GM19193 (cell line): ENCODE results near the gene WSCD2.

Experiments used
- POLR2A ChIP-seq: IDR thresholded peaks from 4 replicates; pipeline ENCODE4 v1.6.1; 2011; ENCODE audit not compliant: insufficient read depth, insufficient read length; ENCODE audit errors: extremely low read depth

Gene WSCD2

DNA sequence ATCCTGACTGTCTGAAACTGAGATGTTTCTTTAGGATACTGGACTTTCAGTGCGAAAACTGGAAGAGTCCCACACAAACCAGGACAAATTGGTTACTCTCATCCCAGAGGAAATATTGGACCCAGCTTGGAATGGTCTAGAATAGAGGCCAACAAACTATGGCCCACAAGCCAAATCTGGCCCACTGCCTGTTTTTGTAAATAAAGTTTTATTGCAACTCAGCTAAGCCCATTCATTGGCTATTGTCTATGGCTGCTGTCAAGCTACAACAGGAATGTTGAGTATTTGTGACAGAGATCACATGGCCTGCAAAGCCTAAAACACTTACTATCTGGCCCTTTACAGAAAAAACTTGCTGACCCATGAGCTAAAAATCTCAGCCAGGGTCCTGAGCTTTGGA, 6.5 kb downstream of the WSCD2 start:
- no peak for TF ChIP-seq POLR2A

DNA sequence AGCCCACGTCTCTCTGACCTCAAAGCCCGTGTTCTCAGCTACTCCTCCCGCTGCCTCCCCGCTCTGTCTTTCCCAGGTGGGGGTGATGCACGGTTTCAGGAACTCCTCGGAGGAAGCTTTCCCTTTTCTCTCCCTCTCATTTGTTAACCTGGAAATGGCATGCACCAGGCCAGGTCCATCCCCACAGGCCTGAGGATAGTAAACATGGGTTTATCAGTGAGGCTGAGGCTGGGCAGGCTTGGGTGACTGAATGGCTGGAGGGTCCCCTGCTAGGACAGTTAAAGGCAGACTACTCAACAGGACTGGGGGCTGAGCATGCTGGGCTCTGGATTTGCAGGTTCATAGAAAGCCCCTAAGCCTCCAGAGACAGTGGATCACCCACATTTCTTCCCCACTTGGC, 7.6 kb downstream of the WSCD2 start:
- TF ChIP-seq POLR2A, result no peak

DNA sequence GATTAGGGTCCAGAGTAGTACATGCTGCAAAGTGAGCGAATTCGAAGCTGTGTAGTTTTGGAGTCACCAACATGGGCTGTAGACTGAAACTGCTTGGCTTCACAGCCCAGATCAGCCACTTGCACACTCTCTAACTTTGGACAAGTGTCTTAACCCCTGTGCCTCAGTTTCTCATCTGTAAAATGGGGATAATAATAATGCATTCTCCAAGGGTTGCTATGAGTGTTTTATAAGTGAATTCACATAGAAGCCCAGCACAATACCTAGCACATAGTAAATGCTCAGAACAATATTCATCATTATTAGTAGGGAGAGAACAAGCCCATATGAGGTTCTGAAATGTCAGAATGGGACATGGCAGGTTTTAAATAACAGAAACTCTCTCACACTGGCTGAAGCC, 10.4 kb downstream of the WSCD2 start:
- TF ChIP-seq POLR2A, result no peak

DNA sequence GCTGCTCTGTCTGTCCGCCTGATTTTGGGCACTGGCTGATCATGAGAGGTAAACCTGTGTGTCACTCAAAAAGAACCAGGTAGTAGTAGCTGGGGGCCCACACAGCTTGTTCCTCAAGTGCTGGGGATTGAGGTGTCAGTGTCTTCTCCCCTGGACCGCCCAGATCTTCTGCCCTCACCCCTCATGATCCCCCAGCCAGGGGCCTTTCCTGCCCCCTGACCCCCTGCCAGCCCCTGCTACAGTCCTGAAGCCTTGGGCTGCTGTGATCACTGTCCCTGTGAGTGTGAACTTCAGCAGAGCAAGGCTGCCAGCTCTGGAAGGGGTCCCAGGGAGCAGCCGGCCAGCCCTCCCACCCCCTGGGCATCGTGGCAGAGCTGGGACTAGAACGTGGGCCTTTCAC, 11.4 kb downstream of the WSCD2 start:
- TF ChIP-seq POLR2A, result no peak

DNA sequence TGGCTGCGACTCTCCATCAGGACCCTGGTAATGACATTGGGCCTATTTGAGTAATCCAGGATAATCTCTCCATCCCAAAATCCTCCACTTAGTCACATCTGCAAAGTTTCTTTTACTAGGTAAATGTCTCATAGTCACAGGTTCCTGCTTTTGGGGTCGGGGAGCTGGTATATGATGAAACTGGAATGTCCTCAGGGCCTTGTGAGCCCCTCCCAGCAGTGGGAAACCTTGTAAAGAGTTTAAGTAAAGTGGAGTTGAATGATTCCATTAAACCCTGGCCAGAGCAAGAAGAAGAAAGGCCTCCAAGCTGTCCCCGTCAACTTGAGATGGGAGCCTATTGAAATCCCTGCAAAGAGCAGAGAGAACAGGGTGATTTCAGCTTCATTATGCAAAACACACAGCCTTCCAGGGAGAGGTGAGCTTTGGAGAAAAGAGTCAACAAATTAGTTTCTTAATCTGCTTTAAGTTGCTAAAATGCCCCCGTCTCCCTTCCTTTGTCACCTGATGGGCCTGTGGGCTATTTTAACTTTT, 12.6 kb downstream of the WSCD2 start:
- no peak for TF ChIP-seq POLR2A

DNA sequence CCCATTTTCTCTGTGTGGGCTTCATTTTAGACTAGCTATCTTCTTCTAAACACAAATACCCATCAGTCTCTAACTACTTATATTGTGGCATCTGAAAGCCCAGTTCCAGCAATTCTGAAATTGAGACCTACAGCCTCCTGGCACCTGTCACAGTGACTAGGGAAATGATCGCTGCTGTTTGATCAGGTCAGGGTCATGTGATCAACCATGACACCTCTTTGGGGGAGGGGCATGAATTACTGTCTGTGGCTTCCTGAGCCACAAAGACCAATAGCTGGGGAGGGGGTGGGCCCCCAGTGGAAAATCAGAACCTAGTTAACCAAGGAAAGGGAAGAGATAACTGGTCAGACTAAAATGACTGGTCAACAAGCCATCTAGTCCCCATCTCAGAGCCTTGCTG, 14.1 kb downstream of the WSCD2 start:
- no peak for TF ChIP-seq POLR2A

DNA sequence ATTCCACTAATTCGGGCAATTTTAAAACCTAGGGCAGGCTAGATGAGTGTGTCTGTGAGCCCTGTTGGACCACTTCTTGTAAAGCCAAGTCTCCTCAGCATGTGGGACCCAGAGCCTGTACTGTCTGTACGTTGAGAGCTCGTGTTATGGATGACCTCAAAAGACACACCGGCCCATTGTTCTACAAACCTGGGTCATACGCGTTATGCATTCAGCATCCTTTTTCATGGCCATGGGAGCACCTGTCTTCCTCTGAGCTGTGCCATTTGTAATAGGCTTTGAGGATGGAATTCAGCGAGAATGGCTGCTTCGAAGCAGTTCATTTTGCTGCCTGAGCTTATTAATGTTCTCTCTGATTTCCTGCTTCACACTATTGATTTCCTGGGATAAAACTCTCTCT, 15.0 kb downstream of the WSCD2 start:
- no peak for TF ChIP-seq POLR2A

DNA sequence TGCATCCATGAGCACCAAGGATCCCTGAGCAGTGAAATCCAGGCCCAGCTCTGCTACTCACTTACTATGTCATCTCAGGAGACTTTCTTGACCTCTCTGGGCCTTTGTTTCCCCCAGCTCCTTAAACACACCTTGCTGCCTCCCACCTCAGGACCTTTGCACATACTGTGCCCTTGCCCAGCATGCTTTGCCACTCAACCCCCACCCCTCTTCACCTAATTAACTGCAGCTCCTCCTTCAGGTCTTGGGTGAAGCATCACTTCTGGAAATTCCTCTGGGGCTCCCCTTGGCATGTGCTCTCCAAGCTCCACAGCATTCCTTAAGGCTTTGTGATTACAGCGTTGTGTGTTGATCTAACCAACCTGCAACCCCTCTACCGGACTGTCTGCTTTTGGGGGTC, 15.9 kb downstream of the WSCD2 start:
- TF ChIP-seq POLR2A, result no peak

DNA sequence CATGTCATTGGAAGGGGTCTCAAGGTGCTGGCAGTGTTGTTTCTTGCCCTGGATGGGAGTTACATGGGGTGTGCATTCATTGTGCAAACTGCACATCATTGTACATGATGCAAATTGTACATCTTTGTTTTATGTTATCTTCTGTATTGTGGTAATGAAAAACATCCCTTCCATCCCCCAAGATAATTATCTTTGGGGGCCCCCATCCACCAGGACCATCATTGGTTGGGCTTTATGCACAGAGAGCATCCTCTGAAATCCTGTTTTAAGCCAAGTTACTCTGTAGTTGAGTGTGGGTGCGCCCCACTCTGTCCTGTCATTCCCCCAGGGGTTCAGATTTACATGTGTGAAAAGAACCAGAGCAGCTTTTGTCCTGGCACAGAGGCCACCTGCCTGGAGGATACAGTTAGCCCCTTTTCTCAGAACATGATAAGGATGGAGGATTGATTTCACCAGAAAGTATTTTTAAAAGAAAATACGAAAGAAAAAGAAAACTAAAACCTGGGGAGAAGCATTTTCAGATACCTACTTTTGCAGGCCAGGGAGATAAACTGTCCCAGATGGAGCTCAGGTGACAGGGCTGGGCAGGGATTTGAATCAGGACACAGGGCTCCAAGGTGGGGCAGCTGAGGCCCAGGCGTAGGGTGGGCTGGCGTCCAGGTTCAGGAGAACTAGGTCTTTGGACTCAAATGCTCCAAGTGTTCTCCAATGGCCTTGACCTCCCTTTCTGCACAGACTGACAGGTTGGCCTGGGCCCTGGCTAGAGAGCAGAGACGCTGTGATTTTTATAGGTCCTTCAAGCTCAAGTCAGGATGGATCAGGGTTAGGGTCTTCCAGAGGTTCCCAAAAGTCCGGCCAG, 17.2 kb downstream of the WSCD2 start:
- TF ChIP-seq POLR2A, result no peak

DNA sequence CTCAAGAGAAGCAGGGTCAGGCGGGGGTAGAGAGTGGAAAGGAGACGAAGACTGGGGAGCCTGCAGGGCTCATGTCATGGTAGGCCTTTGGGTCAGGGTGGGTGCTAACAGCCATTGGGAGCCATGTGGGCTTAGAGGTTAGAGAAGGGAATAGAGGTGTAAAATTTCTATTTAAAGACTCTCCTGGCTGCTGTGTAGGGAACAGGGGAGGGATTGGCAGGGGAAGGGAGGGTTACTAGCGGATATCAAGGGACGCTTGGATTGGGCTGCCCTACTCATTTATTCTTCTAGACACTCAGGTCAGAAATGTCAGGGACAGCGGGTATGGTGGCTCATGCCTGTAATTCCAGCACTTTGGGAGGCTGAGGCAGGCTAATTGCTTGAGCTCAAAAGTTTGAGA, 18.2 kb downstream of the WSCD2 start:
- TF ChIP-seq POLR2A, result no peak

DNA sequence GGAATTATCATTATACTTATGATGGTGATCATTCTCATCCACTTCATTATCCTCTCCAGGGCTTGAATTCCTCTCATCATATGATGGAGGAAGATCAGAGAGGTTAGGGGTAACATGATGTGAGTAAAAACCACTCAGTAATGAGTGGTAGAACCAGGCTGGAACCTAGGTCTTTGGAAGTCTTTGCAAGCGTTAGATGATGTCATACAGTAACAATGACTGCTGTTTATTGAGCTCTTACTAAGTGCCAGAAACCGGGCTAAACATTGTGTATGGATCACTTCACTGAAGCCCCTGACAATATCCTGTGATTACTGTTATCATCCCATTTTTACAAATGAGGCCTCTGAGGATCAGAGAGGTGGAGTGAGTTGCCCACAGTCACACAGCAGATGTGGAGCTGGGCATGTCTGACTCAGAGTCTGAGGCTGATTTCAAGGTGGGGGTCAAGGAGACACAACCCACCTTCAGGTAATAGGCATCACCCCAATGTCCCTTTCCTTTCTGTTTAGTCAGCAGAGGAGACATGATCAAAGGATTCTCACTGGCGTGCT, 19.5 kb downstream of the WSCD2 start:
- TF ChIP-seq POLR2A, result no peak

DNA sequence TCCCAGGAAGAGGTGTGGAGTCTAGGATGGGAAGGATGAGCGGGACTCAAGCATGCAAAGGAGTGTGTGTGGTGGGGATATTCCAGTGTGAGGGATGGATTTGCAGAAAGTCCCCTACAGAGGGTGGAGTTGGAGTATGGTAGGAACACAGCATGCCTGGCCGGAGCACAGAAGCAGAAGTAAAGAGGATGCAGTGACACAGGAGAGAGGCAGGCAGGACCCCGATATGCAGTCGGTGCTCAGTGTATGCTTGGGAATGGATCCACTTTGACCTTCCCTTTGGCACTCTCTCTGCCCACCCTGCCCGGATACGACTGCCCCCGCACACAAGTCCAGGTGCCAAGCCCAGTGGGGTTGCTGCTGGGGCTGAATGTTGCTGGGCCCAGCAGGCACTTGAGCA, 21.3 kb downstream of the WSCD2 start:
- TF ChIP-seq POLR2A, result no peak

DNA sequence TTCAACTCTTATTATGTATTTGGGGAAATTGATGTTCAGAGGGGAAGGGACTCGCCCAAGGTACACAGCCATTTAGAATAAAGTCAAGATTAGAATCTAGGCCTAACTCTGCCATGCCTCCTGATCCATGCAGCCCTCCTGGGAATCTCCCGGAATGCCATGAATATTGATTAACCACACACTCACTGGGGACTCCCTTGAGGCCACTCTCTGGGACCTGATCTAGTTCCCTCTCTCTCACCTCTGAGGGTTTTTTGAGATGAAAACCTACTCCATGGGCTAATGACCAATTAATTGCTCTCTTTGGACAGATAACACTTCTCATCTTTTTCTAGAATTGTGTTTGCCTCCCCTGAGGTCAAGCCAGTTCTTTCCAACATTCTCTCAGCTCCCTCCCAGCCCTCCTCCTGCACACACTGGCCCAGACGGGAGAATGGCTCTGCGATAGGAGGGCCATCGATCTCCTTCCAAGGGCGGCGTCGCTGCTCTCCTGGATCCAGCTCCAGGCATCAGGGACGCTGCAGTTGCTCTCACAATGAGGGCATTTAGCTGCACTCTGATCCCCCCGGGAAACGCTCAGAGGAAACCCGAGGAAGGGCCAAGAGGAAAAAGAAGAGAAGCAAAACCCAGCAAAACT, 22.6 kb downstream of the WSCD2 start:
- no peak for TF ChIP-seq POLR2A

DNA sequence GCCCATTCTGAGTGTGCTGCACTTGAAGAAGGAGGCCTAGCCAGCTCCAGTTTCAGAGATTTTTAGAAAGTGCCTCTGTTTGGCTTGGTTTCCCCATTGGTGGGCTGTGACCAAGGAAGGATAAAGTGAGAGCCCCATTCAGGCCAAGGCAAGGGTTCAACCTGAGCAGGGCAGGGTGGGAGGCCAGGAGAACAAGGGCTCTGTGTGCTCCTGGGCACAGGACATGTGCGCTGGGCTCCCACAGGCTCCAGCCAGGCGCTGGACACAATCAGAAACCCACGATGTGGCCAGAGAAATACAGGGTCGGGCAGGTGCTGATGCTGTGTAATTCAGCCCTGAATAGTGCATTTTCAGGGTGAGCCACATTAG, 23.1 kb downstream of the WSCD2 start:
- no peak for TF ChIP-seq POLR2A

DNA sequence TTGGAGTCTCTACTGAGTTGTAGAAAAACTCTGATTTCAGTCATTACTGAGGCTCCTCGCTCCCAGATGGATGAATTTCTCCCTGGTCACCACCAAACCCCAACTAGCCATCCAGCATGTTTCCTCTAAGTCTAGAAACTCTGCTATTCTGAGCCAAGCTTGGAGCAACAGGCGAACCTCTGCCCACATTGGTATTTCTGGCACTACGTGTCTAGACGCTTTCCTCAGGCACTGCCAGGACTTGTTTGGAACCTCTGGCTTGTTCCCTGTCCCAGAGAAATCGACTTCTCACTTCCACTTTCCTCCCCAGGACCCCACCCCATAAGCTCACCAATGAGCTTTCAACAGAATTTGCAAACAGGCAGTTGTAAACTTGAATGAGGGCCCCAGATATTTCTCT, 27.6 kb downstream of the WSCD2 start:
- no peak for TF ChIP-seq POLR2A

DNA sequence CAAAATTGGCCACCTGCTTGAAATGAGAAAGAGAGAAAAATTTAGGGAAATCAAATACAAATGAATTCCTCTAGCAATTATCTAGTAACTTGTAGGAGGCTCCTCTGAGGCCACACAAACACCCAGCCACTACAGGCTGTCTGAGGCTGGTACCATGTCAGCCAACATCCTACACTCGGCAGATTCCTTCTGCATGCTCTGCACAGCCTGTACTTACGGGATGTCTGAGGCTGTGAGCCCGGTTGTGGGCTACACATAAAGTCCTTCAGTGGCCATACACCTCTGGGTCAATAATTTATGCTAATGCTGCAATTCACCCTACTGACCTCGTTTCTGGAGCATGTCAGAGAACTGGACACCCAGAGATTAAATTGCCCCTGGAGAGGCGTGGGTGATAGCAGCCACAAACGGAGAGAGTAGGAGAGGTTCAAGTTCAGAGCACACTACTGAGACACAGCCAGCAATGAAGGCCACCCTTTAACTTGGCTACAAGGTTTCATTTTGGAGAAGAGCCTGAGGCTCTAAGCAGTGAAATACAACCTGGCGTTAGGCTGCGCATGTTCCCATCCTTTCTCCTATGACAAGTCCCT, 28.9 kb downstream of the WSCD2 start:
- no peak for TF ChIP-seq POLR2A

DNA sequence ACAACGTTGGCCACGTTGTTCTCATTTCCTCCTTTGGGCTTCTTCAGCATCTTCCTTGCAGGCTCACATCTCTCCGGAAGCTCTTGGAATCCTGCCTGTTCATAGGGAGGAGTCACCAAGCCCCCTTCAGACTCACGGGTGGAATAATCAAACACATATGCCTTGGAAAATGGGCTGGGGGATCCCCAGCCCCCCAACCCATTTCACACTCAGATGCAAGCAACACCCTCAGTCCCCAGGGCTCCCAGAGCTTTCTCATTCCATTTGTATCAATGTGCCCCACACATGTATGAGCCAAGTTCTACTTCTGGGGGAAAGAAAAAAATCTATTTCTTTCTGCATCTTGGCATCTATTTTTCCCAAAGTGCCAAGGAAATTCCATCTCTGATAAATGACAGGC, 33.1 kb downstream of the WSCD2 start:
- no peak for TF ChIP-seq POLR2A

DNA sequence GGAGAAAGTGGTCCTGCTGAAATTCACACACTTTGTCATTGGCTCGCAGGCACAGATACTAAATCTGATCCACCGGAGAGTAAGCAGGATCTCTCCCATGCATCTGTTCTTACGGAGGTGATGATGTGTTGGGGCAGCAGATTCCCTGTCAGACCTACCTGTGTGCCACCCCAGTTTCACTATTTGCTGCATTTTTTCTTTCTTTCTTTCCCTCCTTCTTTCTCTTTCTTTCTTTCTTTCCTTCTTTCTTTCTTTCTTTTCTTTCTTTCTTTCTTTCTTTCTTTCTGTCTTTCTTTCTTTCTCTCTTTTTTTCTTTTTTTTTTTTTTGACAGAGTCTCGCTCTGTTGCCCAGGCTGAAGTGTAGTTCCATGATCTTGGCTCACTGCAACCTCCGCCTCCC, 37.4 kb downstream of the WSCD2 start:
- TF ChIP-seq POLR2A, result no peak
